IMR-90 (cell line): ENCODE measurements around the gene MGAT1. TPM values are rescaled to one million over a fixed set of nuclear protein-coding genes. Genes with fewer than 3 reads are reported as not detected.

Experiments used
- ATAC-seq: fragments of 200-7000 bp; cut with Tn5 transposase; 2 replicates; pipeline ENCODE4 v1.9.1; 2020; ENCODE audit warnings: low read depth, mild to moderate bottlenecking, moderate library complexity
- BruUV-seq: library from RNA; stranded (reverse); fragments of 400-500 nt; replicated peaks from 2 replicates; lab custom pipeline; 2021; lab: Mats Ljungman, UMichigan
- CTCF ChIA-PET: fragments of 300-600 bp; formaldehyde crosslinking; extraction: SDS; loops from one replicate; lab custom pipeline; 2021; ENCODE audit warnings: antibody characterized with exemption; lab: Yijun Ruan, JAX
- POLR2A ChIA-PET: fragments of 300-600 bp; sonication (Branson Sonifier 250); formaldehyde crosslinking; loops from one replicate; lab custom pipeline; 2022; ENCODE audit warnings: antibody characterized with exemption; ENCODE audit not compliant: unreplicated experiment; lab: Charles Lee
- DNase-seq: peaks from one replicate; pipeline ENCODE4 v3.0.0; 2013
- H2AFZ ChIP-seq: replicated peaks from 2 replicates; pipeline ENCODE3; 2013; ENCODE audit warnings: low read length, mild to moderate bottlenecking; ENCODE audit not compliant: poor library complexity
- H2AK5ac ChIP-seq: 2 replicates; pipeline ENCODE4 v1.6.1; 2013; ENCODE audit warnings: low read depth, low read length, inconsistent platforms
- H2AK9ac ChIP-seq: replicated peaks from 2 replicates; pipeline ENCODE3; 2013; ENCODE audit warnings: mild to moderate bottlenecking, low read depth, low read length, moderate library complexity; ENCODE audit not compliant: poor library complexity
- H2BK120ac ChIP-seq: 2 replicates; pipeline ENCODE4 v1.6.1; 2013; ENCODE audit warnings: low read depth, low read length, inconsistent platforms
- H2BK15ac ChIP-seq: 3 replicates; pipeline ENCODE4 v1.6.1; 2013; ENCODE audit warnings: low read depth, low read length, inconsistent platforms
- H2BK20ac ChIP-seq: 2 replicates; pipeline ENCODE4 v1.6.1; 2013; ENCODE audit warnings: low read depth, mild to moderate bottlenecking, inconsistent platforms, low read length, moderate library complexity
- H2BK5ac ChIP-seq: 2 replicates; pipeline ENCODE4 v1.6.1; 2013; ENCODE audit warnings: mild to moderate bottlenecking, low read depth, low read length, inconsistent platforms; ENCODE audit not compliant: poor library complexity, severe bottlenecking
- H3K14ac ChIP-seq: replicated peaks from 2 replicates; pipeline ENCODE4 v1.6.1; 2013; ENCODE audit warnings: low read depth, low read length, inconsistent platforms
- H3K18ac ChIP-seq: 2 replicates; pipeline ENCODE4 v1.6.1; 2013; ENCODE audit warnings: low read depth, low read length, control low read depth
- H3K23ac ChIP-seq: 2 replicates; pipeline ENCODE4 v1.6.1; 2013; ENCODE audit warnings: low read depth, low read length, inconsistent platforms
- H3K27ac ChIP-seq: 2 replicates; pipeline ENCODE4 v1.5.1; 2013; ENCODE audit warnings: mild to moderate bottlenecking, control low read depth, low read length; ENCODE audit not compliant: insufficient read depth
- H3K27me3 ChIP-seq: 2 replicates; pipeline ENCODE4 v1.6.1; 2013; ENCODE audit warnings: low read length; ENCODE audit not compliant: control insufficient read depth, insufficient read depth
- H3K36me3 ChIP-seq: 2 replicates; pipeline ENCODE4 v1.6.1; 2013; ENCODE audit warnings: low read length, mixed read lengths; ENCODE audit not compliant: control insufficient read depth, insufficient read depth
- H3K4ac ChIP-seq: 2 replicates; pipeline ENCODE4 v1.6.1; 2013; ENCODE audit warnings: low read depth, low read length, inconsistent platforms
- H3K4me1 ChIP-seq: 2 replicates; pipeline ENCODE4 v1.6.1; 2013; ENCODE audit warnings: low read length, mixed read lengths; ENCODE audit not compliant: control insufficient read depth, insufficient read depth
- H3K4me2 ChIP-seq: 2 replicates; pipeline ENCODE4 v1.6.1; 2013; ENCODE audit warnings: low read depth, mild to moderate bottlenecking, control low read depth, low read length, moderate library complexity
- H3K4me3 ChIP-seq: 2 replicates; pipeline ENCODE4 v1.5.1; 2013; ENCODE audit warnings: low read depth, mild to moderate bottlenecking, control low read depth, low read length, moderate library complexity; ENCODE audit not compliant: insufficient read depth
- H3K56ac ChIP-seq: 2 replicates; pipeline ENCODE4 v1.6.1; 2013; ENCODE audit warnings: low read length, inconsistent platforms; ENCODE audit not compliant: insufficient read depth; ENCODE audit errors: extremely low read depth
- H3K79me1 ChIP-seq, 2 experiments: 2 replicates each; pipeline ENCODE4 v1.6.1; 2013; ENCODE audit warnings: low read length in 2 of 2, inconsistent platforms in 1 of 2, low read depth in 1 of 2
- H3K9ac ChIP-seq: 2 replicates; pipeline ENCODE4 v1.6.1; 2013; ENCODE audit warnings: low read depth, low read length, control low read depth
- H3K9me1 ChIP-seq: 2 replicates; pipeline ENCODE4 v1.6.1; 2013; ENCODE audit warnings: low read length, inconsistent platforms; ENCODE audit not compliant: insufficient read depth
- H3K9me3 ChIP-seq: 2 replicates; pipeline ENCODE4 v1.6.1; 2013; ENCODE audit warnings: low read length; ENCODE audit not compliant: control insufficient read depth, insufficient read depth
- H4K20me1 ChIP-seq: 2 replicates; pipeline ENCODE4 v1.6.1; 2013; ENCODE audit warnings: low read length, inconsistent platforms; ENCODE audit not compliant: insufficient read depth
- H4K5ac ChIP-seq: 2 replicates; pipeline ENCODE4 v1.6.1; 2013; ENCODE audit warnings: mild to moderate bottlenecking, low read depth, low read length, control low read depth
- H4K8ac ChIP-seq, 2 experiments: 2 replicates each; pipeline ENCODE4 v1.6.1; 2013; ENCODE audit warnings: low read depth in 2 of 2, low read length in 2 of 2, control low read depth in 1 of 2, inconsistent platforms in 1 of 2
- H4K91ac ChIP-seq: 2 replicates; pipeline ENCODE4 v1.6.1; 2013; ENCODE audit warnings: low read depth, low read length, inconsistent platforms; ENCODE audit not compliant: insufficient read depth
- BHLHE40 ChIP-seq: fragments of 150-350 bp; IDR thresholded peaks from 2 replicates; pipeline ENCODE4 v1.6.1; 2016; ENCODE audit warnings: mild to moderate bottlenecking, low read depth, low read length
- CHD1 ChIP-seq: IDR thresholded peaks from 2 replicates; pipeline ENCODE4 v1.6.1; 2012; ENCODE audit warnings: low read depth, low read length, improper control_type of control experiment
- POLR2A ChIP-seq: IDR thresholded peaks from 2 replicates; pipeline ENCODE4 v1.6.1; 2012; ENCODE audit warnings: mild to moderate bottlenecking, low read depth, low read length
- WGBS, 2 experiments: methylation state at CpG; one replicate each; pipeline versions ENCODE4 v1.1.5 to v1.1.7; 2013; ENCODE audit warnings: missing lambda C conversion rate in 2 of 2; ENCODE audit not compliant: insufficient read length in 1 of 2; ENCODE audit errors: extremely low coverage in 2 of 2; 5-methylcytosine and 5-hydroxymethylcytosine counted together
- dilution Hi-C: fragments of 300-500 bp; cut with HindIII; formaldehyde crosslinking; loops from one replicate; pipeline ENCODE4 v1.14.3; 2018; ENCODE audit warnings: low sequenced_read_pairs; ENCODE audit not compliant: unreplicated experiment
- in situ Hi-C: fragments of 300-500 bp; cut with MboI; formaldehyde crosslinking; loops from 3 replicates; pipeline ENCODE4 v1.14.3; 2019; ENCODE audit warnings: low sequenced_read_pairs, inconsistent platforms, mixed read lengths
- intact Hi-C: fragments of 100-400 bp; cut with micrococcal nuclease; formaldehyde crosslinking; loops from 2 replicates; pipeline ENCODE4 v1.10.0; 2022
- polyA plus RNA-seq, 3 experiments: library from polyadenylated mRNA; depleted of rRNA; stranded (reverse); fragments of >200 nt; gene quantifications; 2 replicates each; pipeline ENCODE4 v1.2.3, GENCODE V29; 2012; ENCODE audit warnings: low replicate concordance in 1 of 3
- total RNA-seq: library from RNA; depleted of rRNA; stranded (reverse); fragments of >200 nt; gene quantifications from 2 replicates; pipeline ENCODE4 v1.2.3, GENCODE V29; 2012

MGAT1 gene
- total and polyA plus RNA-seq, 2 of the 4 experiments (the other 2 are of a cell fraction) = 56.3 to 141 TPM

- ATAC-seq (no peak), DNase-seq (no peak)
- Histone ChIP-seq H2BK120ac (no peak overlapping the region), H3K23ac (no peak overlapping the region), H3K27ac (no peak overlapping the region), H2BK20ac (no peak overlapping the region), H4K91ac (no peak overlapping the region), H4K5ac (no peak overlapping the region), H3K9ac (no peak overlapping the region), H3K18ac (no peak overlapping the region), H3K27me3 (no peaks in the 10 kb centered on the region), H3K14ac (no peak overlapping the region), H3K4ac (no peak overlapping the region), H2AFZ (no peak overlapping the region), H2BK5ac (no peak overlapping the region), H2AK9ac (no peak overlapping the region), H3K9me1 (peaks cover 8% of the 10 kb centered on the region), H2BK15ac (no peak overlapping the region), H3K56ac (no peak overlapping the region), H3K9me3 (no peaks in the 10 kb centered on the region), H4K20me1 (no peaks in the 10 kb centered on the region), H3K4me2 (no peak overlapping the region), H2AK5ac (no peak overlapping the region), H3K79me1 (no peaks in the 10 kb centered on the region; a peak in 1 of 4 replicates), H4K8ac (no peak overlapping the region), H3K4me1 (peaks cover 25% of the 10 kb centered on the region), H3K4me3 (no peak overlapping the region), H3K36me3 (no peaks in the 10 kb centered on the region)
- dilution Hi-C loops (no loop called here), intact Hi-C loops (no loop called here), in situ Hi-C loops (no loop called here)
- no peak for TF ChIP-seq POLR2A
- TF ChIP-seq CHD1 = no peak
- no peak for TF ChIP-seq BHLHE40
- ChIA-PET POLR2A (no interaction called here), CTCF (interaction anchor here (0.7 kb wide), 2 partner anchors 8 to 9 kb away, joined by 3 to 4 read pairs; no protein-coding TSS in a partner anchor)
- BruUV-seq = no TSS peak
- WGBS, 2 experiments = no CpG with 5 or more reads among the region's 4 CpGs
These were observed 18.9 kb upstream of the MGAT1 start for GRCh38 chr5:180821538-180821937.
